Measurements from ENCODE around the gene ATXN1. TPM values are rescaled to one million over a fixed set of nuclear protein-coding genes. Genes with fewer than 3 reads are reported as not detected.
A peak's percentile ranks its signal among the peaks of the same experiment; 100 is the strongest.

Gene ATXN1
- total RNA-seq, 4 donors from 2014 or later = 42.4 to 74.9 (median 52.1) TPM

DNA sequence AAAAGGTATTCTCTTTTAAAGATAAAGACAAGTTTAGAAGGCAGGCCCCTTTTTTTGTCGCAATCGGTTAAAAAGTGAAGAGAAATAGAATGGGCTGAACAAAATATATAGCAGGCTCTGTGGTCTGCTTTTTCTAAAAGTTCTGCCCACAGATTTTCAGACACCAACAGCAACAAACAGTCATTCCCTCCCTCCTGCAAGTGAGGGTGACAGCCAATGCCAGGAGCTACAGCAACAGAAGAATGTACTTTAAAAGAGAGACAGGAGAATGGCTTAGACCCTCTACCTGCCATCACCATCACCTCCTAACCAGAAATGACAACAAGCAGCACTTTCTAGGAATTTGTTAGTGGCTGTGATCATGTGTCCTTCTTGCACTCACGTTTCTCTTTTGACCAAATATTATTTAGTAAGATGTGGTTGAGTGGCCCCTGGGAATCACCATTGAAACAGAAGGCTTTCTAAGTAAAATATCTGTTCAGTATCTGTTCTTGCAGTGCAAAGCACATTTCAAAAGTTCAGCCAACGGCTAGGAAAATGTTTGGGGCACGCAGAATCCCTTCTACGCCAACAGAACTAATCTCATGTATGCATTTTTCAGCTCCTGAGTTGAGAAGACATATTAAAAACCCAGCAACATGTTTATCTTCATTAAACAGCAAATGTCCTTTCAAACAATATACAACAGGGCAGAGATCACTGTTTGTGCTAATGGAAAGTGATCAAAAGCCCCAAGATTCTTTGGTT, 248.5 kb downstream of the ATXN1 start:
- H3K36me3 ChIP-seq = no peaks in the 10 kb centered on the region
- H3K27ac ChIP-seq (replicated peaks in 1 of 4) = no peak overlapping the region
- TF ChIP-seq, protein P1, sequence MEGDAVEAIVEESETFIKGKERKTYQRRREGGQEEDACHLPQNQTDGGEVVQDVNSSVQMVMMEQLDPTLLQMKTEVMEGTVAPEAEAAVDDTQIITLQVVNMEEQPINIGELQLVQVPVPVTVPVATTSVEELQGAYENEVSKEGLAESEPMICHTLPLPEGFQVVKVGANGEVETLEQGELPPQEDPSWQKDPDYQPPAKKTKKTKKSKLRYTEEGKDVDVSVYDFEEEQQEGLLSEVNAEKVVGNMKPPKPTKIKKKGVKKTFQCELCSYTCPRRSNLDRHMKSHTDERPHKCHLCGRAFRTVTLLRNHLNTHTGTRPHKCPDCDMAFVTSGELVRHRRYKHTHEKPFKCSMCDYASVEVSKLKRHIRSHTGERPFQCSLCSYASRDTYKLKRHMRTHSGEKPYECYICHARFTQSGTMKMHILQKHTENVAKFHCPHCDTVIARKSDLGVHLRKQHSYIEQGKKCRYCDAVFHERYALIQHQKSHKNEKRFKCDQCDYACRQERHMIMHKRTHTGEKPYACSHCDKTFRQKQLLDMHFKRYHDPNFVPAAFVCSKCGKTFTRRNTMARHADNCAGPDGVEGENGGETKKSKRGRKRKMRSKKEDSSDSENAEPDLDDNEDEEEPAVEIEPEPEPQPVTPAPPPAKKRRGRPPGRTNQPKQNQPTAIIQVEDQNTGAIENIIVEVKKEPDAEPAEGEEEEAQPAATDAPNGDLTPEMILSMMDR (IDR thresholded peaks at IDR 0.05) = no peak
- TF ChIP-seq EP300 (IDR thresholded peaks at IDR 0.05) (no peak), POLR2A (IDR thresholded peaks at IDR 0.05; ENCODE audit: low read depth) (no peak), POLR2AphosphoS5 (IDR thresholded peaks at IDR 0.05) (no peak)
- H3K4me3 ChIP-seq = no peak overlapping the region
- WGBS = 81% methylated on average over 6 of the region's 6 CpGs
- peaks cover 21 to 31% (median 28%) of the 10 kb centered on the region in 4 donors for H3K4me1 ChIP-seq
- H3K27me3 ChIP-seq = no peaks in the 10 kb centered on the region
- intact Hi-C loops (cut with DNase I) = loop anchor here (5.0 to 10.0 kb wide), 3 partner anchors 180 to 575 kb away; no protein-coding TSS in a partner anchor
- H3K9me3 ChIP-seq = no peaks in the 10 kb centered on the region
- no peak for DNase-seq (ENCODE audit: extremely low spot score)

DNA sequence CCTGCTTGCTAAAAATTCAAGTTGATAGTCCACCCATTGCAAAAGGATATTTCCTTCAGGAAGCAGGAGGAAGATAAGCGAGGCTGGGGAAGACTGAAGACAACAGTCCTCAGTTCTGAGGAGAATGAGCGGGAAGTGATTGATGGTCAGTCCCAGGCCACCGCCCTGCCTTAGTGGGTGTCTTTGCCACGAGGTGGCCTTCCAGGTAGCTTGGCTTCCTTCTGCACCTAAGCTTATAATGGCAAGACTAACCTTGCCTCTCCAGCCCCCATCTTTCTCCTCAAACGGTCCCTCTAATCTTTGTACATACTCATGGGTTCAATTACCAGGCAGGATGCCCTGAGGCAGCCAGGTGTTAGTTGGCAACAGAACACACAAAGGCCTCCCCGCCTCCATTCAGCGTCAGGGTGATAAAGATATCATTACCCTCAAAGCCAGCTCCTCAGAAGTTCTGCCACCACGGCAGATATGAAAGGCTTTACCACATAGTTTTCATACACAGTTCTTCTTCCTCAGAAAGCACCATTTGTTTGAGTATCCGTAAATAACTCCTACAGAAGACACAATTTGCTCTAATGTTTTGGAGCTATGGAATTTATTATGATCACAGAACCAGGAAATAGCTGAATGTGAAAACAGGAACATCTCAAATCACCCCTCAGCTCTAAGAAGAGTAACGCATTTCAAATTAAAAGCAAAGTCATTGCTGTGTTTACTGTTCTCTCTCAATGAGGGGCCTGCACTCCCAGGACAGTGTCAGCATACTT, 249.4 kb downstream of the ATXN1 start:
- no peaks in the 10 kb centered on the region for H3K36me3 ChIP-seq
- no peaks in the 10 kb centered on the region for H3K9me3 ChIP-seq
- WGBS = 86% methylated on average over 10 of the region's 10 CpGs
- H3K4me1 ChIP-seq = peaks cover 21 to 31% (median 27%) of the 10 kb centered on the region in 4 donors
- H3K27me3 ChIP-seq = no peaks in the 10 kb centered on the region
- no peak overlapping the region for H3K27ac ChIP-seq (replicated peaks in 1 of 4)
- H3K4me3 ChIP-seq = no peak overlapping the region
- intact Hi-C loops (cut with DNase I) = loop anchor here (2.0 to 10.0 kb wide), 4 partner anchors 180 to 575 kb away; no protein-coding TSS in a partner anchor
- DNase-seq (ENCODE audit: extremely low spot score) = no peak
- TF ChIP-seq POLR2A (IDR thresholded peaks at IDR 0.05; ENCODE audit: low read depth) (no peak), EP300 (IDR thresholded peaks at IDR 0.05) (no peak), POLR2AphosphoS5 (IDR thresholded peaks at IDR 0.05) (no peak)
- TF ChIP-seq, protein P1 (IDR thresholded peaks at IDR 0.05) = no peak

DNA sequence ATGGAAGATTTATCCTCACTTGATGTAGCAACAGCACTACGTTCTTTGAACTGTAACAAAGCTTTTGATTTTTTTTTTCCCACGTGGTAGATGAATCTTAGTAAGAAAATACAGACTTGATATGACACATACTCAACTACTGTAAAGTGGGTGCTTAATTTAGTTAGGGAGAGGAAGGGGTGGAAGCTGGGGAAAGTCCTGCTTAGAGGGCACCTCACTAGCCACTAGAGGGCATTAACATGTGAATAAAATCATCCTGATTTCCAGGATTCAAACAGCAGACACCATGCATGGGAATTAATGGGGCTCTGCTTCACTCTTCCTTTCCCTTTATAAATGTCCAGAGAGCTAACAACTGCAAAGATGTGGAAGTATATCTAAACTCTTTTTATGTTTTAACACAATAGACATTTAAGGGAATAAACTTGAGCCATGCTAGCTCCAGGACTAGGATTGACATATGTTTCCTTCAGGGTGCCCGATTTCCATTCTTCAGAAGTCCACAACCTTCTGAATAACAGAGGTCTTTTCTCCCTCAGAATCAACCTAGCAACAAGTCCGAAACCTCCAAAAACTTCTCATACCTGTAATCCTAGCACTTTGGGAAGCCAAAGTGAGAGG, 250.1 kb downstream of the ATXN1 start:
- H3K9me3 ChIP-seq = no peaks in the 10 kb centered on the region
- H3K4me3 ChIP-seq = no peak overlapping the region
- peaks cover 23 to 31% (median 29%) of the 10 kb centered on the region in 4 donors for H3K4me1 ChIP-seq
- no peaks in the 10 kb centered on the region for H3K36me3 ChIP-seq
- WGBS = 64% methylated on average over 4 of the region's 4 CpGs
- TF ChIP-seq, protein P1 (IDR thresholded peaks at IDR 0.05) = peak; percentile 51 to 67 (median 53)
- no peak for TF ChIP-seq POLR2A (IDR thresholded peaks at IDR 0.05; ENCODE audit: low read depth)
- intact Hi-C loops (cut with DNase I) = loop anchor here (2.0 to 10.0 kb wide), 4 partner anchors 179 to 576 kb away; no protein-coding TSS in a partner anchor
- no peak overlapping the region for H3K27ac ChIP-seq (replicated peaks in 1 of 4)
- no peaks in the 10 kb centered on the region for H3K27me3 ChIP-seq
- no peak for DNase-seq (ENCODE audit: extremely low spot score)

DNA sequence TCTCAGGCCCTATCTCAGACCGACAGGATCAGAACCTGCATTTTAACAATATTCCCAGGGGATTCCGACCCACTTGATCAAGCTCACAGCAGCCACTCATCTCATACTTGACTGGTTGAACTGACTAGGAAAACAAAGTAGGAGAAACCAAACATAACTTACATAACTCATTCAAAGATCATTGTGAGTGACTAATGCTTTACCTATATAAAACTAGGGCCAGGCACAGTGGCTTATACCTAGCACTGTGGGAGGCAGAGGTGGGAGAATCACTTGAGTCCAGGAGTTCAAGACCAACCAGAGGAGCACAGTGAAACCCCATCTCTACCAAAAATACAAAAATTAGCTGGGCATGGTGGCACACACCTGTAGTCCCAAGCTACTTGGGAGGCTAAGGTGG, 251.0 kb downstream of the ATXN1 start:
- intact Hi-C loops (cut with DNase I) = loop anchor here (2.0 to 10.0 kb wide), 4 partner anchors 178 to 577 kb away; no protein-coding TSS in a partner anchor
- WGBS = 93% methylated on average over 2 of the region's 2 CpGs

More for the DNA sequence above, 251.0 kb downstream of the ATXN1 start:
- Histone ChIP-seq H3K36me3 (no peaks in the 10 kb centered on the region), H3K4me1 (peaks cover 32 to 39% (median 36%) of the 10 kb centered on the region in 4 donors), H3K27ac (replicated peaks in 1 of 4) (no peak overlapping the region), H3K27me3 (no peaks in the 10 kb centered on the region), H3K9me3 (no peaks in the 10 kb centered on the region), H3K4me3 (no peak overlapping the region)
- TF ChIP-seq POLR2A (IDR thresholded peaks at IDR 0.05; ENCODE audit: low read depth) (no peak), POLR2AphosphoS5 (IDR thresholded peaks at IDR 0.05) (no peak), EP300 (IDR thresholded peaks at IDR 0.05) (no peak)
- TF ChIP-seq, protein P1 (IDR thresholded peaks at IDR 0.05) = no peak
- no peak for DNase-seq (ENCODE audit: extremely low spot score)
